MG63 (cell line): ENCODE results near the gene CTNNBL1. TPM values are rescaled to one million over a fixed set of nuclear protein-coding genes. Genes with fewer than 3 reads are reported as not detected.

Source experiments
- DNase-seq: peaks from one replicate; pipeline ENCODE4 v3.0.0-alpha.2; 2020
- H3K27me3 ChIP-seq: fragments of 250-450 bp; sonication (Bioruptor Pico); 2 replicates; pipeline ENCODE4 v1.5.1; 2020; ENCODE audit warnings: mild to moderate bottlenecking, moderate library complexity
- H3K36me3 ChIP-seq: fragments of 250-450 bp; sonication (Bioruptor Pico); 2 replicates; pipeline ENCODE4 v1.5.1; 2020; ENCODE audit warnings: mild to moderate bottlenecking, moderate library complexity
- H3K4me3 ChIP-seq: fragments of 250-450 bp; sonication (Bioruptor Pico); 2 replicates; pipeline ENCODE4 v1.5.1; 2020; ENCODE audit warnings: mild to moderate bottlenecking, moderate library complexity
- H3K9me3 ChIP-seq: fragments of 250-450 bp; sonication (Bioruptor Pico); 2 replicates; pipeline ENCODE4 v1.5.1; 2020; ENCODE audit warnings: mild to moderate bottlenecking, moderate library complexity
- total RNA-seq: library from RNA; depleted of rRNA; stranded (reverse); fragments of >200 nt; shearing (Covaris generic); gene quantifications from 2 replicates; pipeline ENCODE4 v1.2.3, GENCODE V29; 2014; ENCODE audit warnings: low replicate concordance; rRNA removed

Gene CTNNBL1
- total RNA-seq, 1 experiment from 2014 or later, result 44.9 TPM

DNA sequence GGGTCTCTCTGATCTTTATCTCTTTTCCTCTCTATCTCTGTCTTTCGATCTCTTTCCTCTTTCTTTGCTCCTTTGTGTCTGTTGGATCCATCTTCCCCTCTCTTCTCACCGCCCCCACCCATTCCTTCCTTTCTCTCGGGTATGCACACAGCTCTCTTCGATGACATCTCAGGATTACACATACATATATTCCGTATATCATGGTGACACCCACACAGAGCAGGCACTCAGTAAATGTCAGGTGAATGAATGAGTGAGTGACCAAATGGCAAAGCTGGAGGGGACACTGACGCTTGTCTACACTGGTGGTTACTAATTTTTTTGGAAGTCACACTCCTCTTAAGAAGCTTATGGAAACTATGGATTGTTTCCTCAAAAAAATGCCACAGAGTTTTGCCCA lies 219.0 kb downstream of the CTNNBL1 start:
- DNase-seq, result no peak
- no peaks in the 10 kb centered on the region for H3K36me3 ChIP-seq
- H3K9me3 ChIP-seq, result no peaks in the 10 kb centered on the region
- peaks cover 18% of the 10 kb centered on the region for H3K27me3 ChIP-seq
- H3K4me3 ChIP-seq, result no peak overlapping the region

DNA sequence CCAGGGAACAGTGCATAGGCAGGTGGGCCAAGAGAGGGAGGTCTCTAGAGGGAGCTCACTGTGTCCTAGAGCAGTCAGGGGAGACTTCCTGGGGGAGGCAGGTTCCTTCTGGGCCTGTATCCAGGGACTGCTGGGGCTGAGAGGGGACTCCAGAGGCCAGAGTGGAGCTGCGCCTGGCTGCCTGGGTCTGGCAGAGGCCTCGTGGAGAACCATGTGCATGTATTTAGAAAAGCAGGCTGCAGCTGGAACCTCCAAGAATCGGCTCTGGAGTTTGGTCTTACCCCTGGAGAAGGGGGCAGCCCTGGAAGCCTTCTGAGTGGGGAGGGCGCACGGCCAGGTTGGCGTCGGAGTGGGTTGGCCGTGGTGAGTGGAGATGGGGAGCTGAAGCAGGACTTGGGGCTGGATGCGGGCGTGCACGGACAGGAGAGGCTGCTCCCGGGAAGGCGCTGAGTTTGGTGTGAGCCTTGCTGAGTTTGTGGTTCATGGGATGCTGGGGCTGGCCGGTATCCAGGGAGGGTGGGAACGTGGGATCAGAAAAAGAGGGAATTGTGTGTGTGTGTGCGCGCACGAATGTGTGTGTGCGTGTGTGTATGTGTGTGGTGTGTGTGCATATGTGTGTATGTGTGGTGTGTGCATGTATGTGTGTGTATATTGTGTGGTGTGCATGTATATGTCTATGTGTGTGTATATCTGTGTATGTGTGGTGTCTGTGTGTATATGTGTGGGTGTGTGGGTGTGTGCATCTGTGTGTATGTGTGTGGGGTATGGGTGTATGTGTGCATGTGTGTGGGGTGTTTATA lies 219.9 kb downstream of the CTNNBL1 start:
- H3K4me3 ChIP-seq, result no peak overlapping the region
- H3K36me3 ChIP-seq, result no peaks in the 10 kb centered on the region
- H3K27me3 ChIP-seq, result peaks cover 23% of the 10 kb centered on the region
- no peak for DNase-seq
- H3K9me3 ChIP-seq, result no peaks in the 10 kb centered on the region

DNA sequence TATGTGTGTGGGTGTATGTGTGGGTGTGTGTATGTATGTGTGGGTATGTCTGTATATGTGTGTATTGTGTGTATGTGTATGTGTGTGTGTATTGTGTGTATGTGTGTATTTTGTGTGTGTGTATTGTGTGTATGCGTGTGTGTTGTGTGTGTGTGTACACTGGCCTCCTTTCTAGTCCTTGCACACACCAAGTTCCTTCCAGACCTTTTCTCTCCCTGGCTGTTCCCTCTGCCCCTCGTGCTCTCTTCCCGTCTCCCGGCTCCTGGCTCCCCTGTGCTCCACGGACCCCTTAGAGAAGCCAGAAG lies 220.5 kb downstream of the CTNNBL1 start:
- H3K36me3 ChIP-seq, result no peaks in the 10 kb centered on the region
- no peaks in the 10 kb centered on the region for H3K9me3 ChIP-seq
- H3K4me3 ChIP-seq, result no peak overlapping the region
- peaks cover 27% of the 10 kb centered on the region for H3K27me3 ChIP-seq
- DNase-seq, result no peak

DNA sequence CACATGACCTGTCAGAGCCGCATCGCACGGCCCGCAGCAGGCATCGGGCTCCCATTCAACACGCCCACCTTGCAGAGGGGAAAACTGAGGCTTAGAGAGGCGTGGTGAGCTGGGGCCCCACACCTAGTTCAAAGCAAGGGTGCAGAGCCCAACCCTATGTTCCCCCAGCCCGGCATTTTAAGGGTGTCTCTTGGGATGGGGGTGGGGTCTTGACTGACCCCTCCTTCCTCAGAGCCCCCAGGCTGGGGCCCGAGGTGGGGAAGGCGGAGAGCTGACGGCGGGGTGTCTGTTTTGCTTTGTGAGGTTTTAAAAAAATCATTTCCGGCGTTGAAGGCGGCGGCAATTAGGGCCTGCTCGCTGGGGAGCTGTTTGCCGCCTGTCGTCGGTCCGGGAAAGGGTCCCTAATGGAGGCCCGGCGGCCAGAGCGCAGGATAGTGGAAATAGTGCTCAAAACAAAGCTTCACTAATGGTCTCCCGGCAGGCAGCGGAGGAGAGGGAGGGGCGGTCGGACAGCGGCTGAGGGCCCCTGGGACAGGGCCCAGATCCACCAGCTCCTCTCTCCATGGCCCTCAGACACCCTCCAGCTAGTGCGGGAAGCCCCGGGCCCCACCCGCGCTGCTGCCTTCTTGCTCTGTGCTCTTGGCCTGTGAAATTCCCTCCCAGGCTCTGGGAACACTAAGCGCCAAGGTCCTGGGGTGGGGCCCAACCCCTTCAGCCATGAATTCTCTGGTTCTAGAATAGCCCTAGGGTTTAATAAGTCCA lies 221.0 kb downstream of the CTNNBL1 start:
- no peaks in the 10 kb centered on the region for H3K36me3 ChIP-seq
- no peak overlapping the region for H3K4me3 ChIP-seq
- H3K27me3 ChIP-seq, result peaks cover 27% of the 10 kb centered on the region
- no peak for DNase-seq
- H3K9me3 ChIP-seq, result no peaks in the 10 kb centered on the region

DNA sequence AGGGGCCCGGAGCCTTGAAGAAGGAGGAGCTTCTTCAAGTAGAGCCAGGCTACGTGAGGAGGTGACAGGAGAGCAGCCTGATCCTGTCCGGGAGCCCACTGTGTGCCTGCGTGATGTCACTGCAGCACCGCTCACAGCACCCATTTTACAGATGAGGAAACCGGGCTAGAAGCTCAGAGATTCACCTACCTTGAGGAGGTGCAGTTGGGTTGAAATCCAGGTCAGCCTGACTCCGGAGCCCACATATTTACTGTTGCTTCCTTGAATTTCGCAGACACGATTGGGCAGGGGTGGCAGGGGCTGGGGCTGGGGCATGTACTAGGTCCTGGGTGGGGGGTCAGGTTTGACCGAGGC lies 221.6 kb downstream of the CTNNBL1 start:
- Histone ChIP-seq H3K4me3 (no peak overlapping the region), H3K36me3 (no peaks in the 10 kb centered on the region), H3K27me3 (peaks cover 27% of the 10 kb centered on the region), H3K9me3 (no peaks in the 10 kb centered on the region)
- DNase-seq, result no peak

DNA sequence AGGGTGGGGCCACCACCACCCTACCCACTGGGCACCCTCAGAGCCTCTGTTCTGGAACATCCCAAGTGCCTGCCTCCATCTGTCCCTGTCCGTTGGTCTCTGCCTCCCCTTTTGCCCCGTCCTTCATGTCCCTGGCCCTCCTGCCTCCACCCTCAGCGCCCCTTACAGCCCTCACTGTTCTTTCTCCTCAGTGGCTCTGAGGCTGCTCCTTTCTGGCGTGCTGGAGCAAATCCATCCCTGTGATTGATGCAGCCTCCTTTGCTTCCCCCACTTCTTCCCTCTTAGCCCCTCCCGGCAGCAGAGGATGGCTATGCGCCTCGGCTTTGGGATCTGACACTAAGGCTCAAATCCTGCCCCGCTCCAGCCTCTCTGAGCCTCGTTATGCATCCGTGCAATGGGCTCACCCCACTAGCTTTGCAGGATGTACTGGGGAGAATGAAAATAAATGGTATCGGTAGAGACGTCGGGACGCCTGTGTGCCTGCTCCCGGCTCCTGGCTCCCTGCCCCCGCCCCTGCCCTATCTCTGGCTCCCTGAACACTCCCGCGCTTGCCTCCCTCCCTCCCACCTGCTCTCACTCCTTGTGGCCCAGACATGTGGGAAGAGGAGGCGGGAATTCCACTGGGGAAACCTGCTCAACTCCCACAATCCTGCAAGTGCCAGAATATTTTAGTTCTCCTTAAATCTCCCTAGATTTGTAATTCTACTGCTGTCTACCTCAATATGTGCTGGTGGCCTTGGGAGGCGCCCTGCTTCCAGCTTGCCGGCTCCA lies 222.2 kb downstream of the CTNNBL1 start:
- peaks cover 27% of the 10 kb centered on the region for H3K27me3 ChIP-seq
- H3K4me3 ChIP-seq, result no peak overlapping the region
- DNase-seq, result no peak
- no peaks in the 10 kb centered on the region for H3K9me3 ChIP-seq
- no peaks in the 10 kb centered on the region for H3K36me3 ChIP-seq

DNA sequence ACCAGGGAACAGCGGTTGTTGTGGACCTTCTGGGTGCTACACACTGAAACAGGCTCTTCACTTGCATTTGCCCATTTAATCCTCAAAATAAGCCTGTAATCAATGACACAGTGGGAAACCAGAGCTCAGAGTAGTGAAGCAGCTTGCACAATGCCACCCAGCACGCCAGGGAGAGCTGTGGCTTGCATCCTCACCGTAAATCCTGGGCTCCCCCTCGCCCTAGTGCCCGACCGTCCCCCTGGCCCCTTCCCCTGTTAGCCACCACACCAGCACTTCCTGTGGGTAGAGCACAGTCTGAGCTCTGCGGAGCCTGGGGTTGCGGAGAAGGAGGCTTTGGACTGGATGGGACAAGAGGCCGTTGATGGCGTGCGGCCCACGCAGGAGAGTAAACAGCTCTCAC lies 223.6 kb downstream of the CTNNBL1 start:
- Histone ChIP-seq H3K36me3 (no peaks in the 10 kb centered on the region), H3K9me3 (no peaks in the 10 kb centered on the region), H3K27me3 (peaks cover 23% of the 10 kb centered on the region), H3K4me3 (no peak overlapping the region)
- no peak for DNase-seq

DNA sequence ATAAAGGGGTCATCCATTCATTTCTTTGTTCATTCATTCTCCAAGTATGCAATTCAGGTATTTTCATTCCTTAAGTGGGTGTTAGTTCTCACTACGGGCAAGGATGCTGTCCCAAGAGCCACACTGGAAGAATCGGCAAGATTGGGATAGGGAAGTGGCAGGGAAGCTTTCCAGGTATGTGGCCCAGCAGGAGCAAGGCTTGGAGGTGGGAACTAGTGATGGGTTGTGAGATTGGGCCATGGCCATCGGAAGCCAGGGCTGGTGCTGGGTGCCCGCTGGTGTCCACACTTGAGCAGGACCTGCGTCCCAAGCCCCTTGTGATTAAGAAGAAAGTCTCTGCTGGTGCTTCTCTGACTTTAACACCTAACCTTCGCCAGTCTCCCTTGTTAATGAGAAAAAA lies 224.2 kb downstream of the CTNNBL1 start:
- H3K9me3 ChIP-seq, result no peaks in the 10 kb centered on the region
- no peak for DNase-seq
- H3K4me3 ChIP-seq, result no peak overlapping the region
- H3K27me3 ChIP-seq, result peaks cover 18% of the 10 kb centered on the region
- no peaks in the 10 kb centered on the region for H3K36me3 ChIP-seq

DNA sequence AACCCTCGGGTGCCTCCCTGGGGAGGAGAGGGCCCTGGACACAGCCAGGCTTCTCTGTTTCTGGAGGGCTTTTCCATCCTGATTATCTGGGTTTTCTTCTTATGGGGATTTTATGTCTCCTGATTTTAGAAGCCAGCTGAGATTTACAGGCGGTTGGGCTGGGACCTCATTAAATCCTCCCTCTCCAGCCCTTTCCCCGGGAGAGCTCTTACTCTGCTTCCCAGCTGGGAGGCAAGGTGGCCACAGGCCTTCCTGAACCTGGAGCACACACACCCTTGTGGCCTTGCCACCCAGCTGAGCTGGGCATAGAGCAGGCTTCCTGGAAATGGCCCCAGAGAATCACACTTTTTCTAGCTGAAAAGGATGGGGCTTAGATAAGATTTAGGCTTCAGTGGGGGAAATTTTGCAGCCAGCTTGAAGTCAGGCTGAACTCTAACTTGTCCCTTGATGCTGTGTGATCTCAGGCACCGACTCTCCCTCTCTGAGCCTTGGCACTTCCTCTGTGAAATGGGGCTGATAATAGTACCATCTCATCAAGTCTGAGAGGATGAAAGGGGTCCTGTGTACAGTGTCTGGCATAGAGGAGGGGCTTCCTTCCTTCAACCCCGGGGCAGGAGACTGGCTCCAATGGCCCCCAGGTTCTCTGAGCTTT lies 225.7 kb downstream of the CTNNBL1 start:
- Histone ChIP-seq H3K27me3 (peaks cover 18% of the 10 kb centered on the region), H3K4me3 (no peak overlapping the region)
- no peak for DNase-seq

DNA sequence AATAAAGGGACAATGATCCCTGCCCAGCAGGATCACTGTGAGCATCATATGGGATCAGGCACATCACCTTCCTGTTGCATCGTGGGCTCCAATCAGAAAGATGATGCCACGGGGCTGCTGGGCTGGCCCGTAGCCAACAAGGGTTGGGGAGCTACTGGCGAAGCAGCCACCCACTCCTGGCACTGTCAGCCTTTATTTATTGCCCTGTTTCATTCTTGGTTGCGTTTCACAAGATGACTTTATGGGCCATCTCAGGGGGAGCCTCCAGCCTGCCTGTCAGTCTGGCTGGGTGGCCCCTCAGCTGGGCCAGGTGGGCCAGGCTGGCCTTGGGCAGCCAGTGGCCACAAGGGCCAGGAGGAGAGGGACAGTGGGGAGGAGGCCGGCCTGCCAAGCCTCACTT lies 226.4 kb downstream of the CTNNBL1 start:
- no peaks in the 10 kb centered on the region for H3K36me3 ChIP-seq
- no peak overlapping the region for H3K4me3 ChIP-seq
- peaks cover 18% of the 10 kb centered on the region for H3K27me3 ChIP-seq
- DNase-seq, result no peak
- no peaks in the 10 kb centered on the region for H3K9me3 ChIP-seq

More for the DNA sequence above, 225.7 kb downstream of the CTNNBL1 start:
- H3K9me3 ChIP-seq, result no peaks in the 10 kb centered on the region
- H3K36me3 ChIP-seq, result no peaks in the 10 kb centered on the region

DNA sequence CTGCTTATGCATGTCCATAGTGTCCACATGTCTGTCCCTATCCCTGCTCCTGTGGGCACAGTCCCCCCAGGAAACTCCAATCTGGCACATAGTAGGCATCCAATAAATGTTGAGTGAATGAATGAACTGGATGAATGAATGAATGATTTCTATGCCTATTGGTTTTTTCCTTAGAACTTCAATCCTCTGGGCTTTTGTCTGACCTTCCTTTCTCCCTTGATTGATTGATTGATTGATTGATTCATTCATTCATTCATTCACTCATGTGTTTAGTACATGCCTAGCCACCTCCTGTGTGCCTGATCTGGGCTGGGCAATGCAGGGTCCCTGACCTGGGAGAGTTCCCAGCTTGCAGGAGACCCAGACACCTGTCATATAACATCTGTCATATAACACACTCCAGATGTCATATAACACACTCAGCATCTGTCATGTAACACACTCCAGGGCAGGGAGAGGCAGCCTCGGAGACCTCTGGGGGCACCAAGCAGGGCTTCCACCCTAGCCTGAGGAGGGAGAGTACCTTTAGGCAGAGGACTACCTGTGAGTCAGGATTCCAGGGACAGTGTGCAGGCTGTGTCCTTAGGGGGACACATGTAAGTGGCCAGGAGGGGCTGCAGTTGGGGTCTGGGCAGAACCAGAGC lies 227.0 kb downstream of the CTNNBL1 start:
- no peak overlapping the region for H3K4me3 ChIP-seq
- H3K36me3 ChIP-seq, result no peaks in the 10 kb centered on the region
- DNase-seq, result no peak
- no peaks in the 10 kb centered on the region for H3K9me3 ChIP-seq
- H3K27me3 ChIP-seq, result peaks cover 18% of the 10 kb centered on the region

DNA sequence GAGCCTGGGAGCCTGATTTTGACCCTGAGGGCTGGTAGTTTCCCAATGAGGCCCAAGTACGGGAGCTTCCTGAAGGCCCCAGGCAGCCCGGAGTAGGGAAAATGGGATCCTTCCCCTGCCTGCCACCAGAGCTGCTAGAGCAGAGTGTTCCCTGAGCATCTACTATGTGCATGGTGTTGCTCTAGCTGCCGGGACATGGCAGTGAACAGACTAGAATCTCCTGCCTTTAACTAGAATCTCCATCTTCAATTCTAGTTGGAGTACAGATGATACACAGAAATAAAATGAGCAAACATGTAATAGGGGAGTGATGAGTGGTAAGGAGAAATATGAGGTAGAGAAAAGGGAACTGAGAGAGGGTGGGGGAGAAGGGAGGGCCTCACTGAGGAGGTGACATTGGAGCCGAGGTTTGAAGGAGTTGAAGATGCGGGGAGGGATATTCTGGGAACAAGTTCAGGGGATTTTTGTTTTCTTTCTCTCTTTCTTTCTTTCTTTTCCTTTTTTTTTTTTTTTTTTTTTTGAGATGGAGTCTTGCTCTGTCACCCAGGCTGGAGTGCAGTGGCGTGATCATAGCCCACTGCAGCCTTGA lies 227.6 kb downstream of the CTNNBL1 start:
- Histone ChIP-seq H3K9me3 (no peaks in the 10 kb centered on the region), H3K27me3 (peaks cover 16% of the 10 kb centered on the region), H3K4me3 (no peak overlapping the region), H3K36me3 (no peaks in the 10 kb centered on the region)
- no peak for DNase-seq

Other genes with a start within 250 kb of the CTNNBL1 start
- gene NNAT, start 172.8 kb upstream of the CTNNBL1 start, total RNA-seq, result not detected in 2 replicates
- 23.6 and 26.6 TPM in 2 replicates for gene BLCAP, start 166.2 kb upstream of the CTNNBL1 start, total RNA-seq
- gene VSTM2L, start 209.1 kb downstream of the CTNNBL1 start, total RNA-seq, result 0.81 and 4.0 TPM in 2 replicates